IMR-90 (cell line): Measurements from ENCODE around the gene SPDYE2. TPM values are rescaled to one million over a fixed set of nuclear protein-coding genes. Genes with fewer than 3 reads are reported as not detected.
"Not testable (repeated sequence)": the region's sequence is repeated elsewhere in the genome, so short reads cannot be mapped to it uniquely, and the experiment has no call there.

Experiments
- ATAC-seq: fragments of 200-7000 bp; cut with Tn5 transposase; 2 replicates; pipeline ENCODE4 v1.9.1; 2020; ENCODE audit warnings: low read depth, mild to moderate bottlenecking, moderate library complexity
- BruUV-seq: library from RNA; stranded (reverse); fragments of 400-500 nt; replicated peaks from 2 replicates; lab custom pipeline; 2021; lab: Mats Ljungman, UMichigan
- CTCF ChIA-PET: fragments of 300-600 bp; formaldehyde crosslinking; extraction: SDS; loops from one replicate; lab custom pipeline; 2021; ENCODE audit warnings: antibody characterized with exemption; lab: Yijun Ruan, JAX
- POLR2A ChIA-PET: fragments of 300-600 bp; sonication (Branson Sonifier 250); formaldehyde crosslinking; loops from one replicate; lab custom pipeline; 2022; ENCODE audit warnings: antibody characterized with exemption; ENCODE audit not compliant: unreplicated experiment; lab: Charles Lee
- DNase-seq: peaks from one replicate; pipeline ENCODE4 v3.0.0; 2013
- H2AFZ ChIP-seq: replicated peaks from 2 replicates; pipeline ENCODE3; 2013; ENCODE audit warnings: low read length, mild to moderate bottlenecking; ENCODE audit not compliant: poor library complexity
- H2AK5ac ChIP-seq: 2 replicates; pipeline ENCODE4 v1.6.1; 2013; ENCODE audit warnings: low read depth, low read length, inconsistent platforms
- H2AK9ac ChIP-seq: replicated peaks from 2 replicates; pipeline ENCODE3; 2013; ENCODE audit warnings: mild to moderate bottlenecking, low read depth, low read length, moderate library complexity; ENCODE audit not compliant: poor library complexity
- H2BK120ac ChIP-seq: 2 replicates; pipeline ENCODE4 v1.6.1; 2013; ENCODE audit warnings: low read depth, low read length, inconsistent platforms
- H2BK15ac ChIP-seq: 3 replicates; pipeline ENCODE4 v1.6.1; 2013; ENCODE audit warnings: low read depth, low read length, inconsistent platforms
- H2BK20ac ChIP-seq: 2 replicates; pipeline ENCODE4 v1.6.1; 2013; ENCODE audit warnings: low read depth, mild to moderate bottlenecking, inconsistent platforms, low read length, moderate library complexity
- H2BK5ac ChIP-seq: 2 replicates; pipeline ENCODE4 v1.6.1; 2013; ENCODE audit warnings: mild to moderate bottlenecking, low read depth, low read length, inconsistent platforms; ENCODE audit not compliant: poor library complexity, severe bottlenecking
- H3K14ac ChIP-seq: replicated peaks from 2 replicates; pipeline ENCODE4 v1.6.1; 2013; ENCODE audit warnings: low read depth, low read length, inconsistent platforms
- H3K18ac ChIP-seq: 2 replicates; pipeline ENCODE4 v1.6.1; 2013; ENCODE audit warnings: low read depth, low read length, control low read depth
- H3K23ac ChIP-seq: 2 replicates; pipeline ENCODE4 v1.6.1; 2013; ENCODE audit warnings: low read depth, low read length, inconsistent platforms
- H3K27ac ChIP-seq: 2 replicates; pipeline ENCODE4 v1.5.1; 2013; ENCODE audit warnings: mild to moderate bottlenecking, control low read depth, low read length; ENCODE audit not compliant: insufficient read depth
- H3K27me3 ChIP-seq: 2 replicates; pipeline ENCODE4 v1.6.1; 2013; ENCODE audit warnings: low read length; ENCODE audit not compliant: control insufficient read depth, insufficient read depth
- H3K36me3 ChIP-seq: 2 replicates; pipeline ENCODE4 v1.6.1; 2013; ENCODE audit warnings: low read length, mixed read lengths; ENCODE audit not compliant: control insufficient read depth, insufficient read depth
- H3K4ac ChIP-seq: 2 replicates; pipeline ENCODE4 v1.6.1; 2013; ENCODE audit warnings: low read depth, low read length, inconsistent platforms
- H3K4me1 ChIP-seq: 2 replicates; pipeline ENCODE4 v1.6.1; 2013; ENCODE audit warnings: low read length, mixed read lengths; ENCODE audit not compliant: control insufficient read depth, insufficient read depth
- H3K4me2 ChIP-seq: 2 replicates; pipeline ENCODE4 v1.6.1; 2013; ENCODE audit warnings: low read depth, mild to moderate bottlenecking, control low read depth, low read length, moderate library complexity
- H3K4me3 ChIP-seq: 2 replicates; pipeline ENCODE4 v1.5.1; 2013; ENCODE audit warnings: low read depth, mild to moderate bottlenecking, control low read depth, low read length, moderate library complexity; ENCODE audit not compliant: insufficient read depth
- H3K56ac ChIP-seq: 2 replicates; pipeline ENCODE4 v1.6.1; 2013; ENCODE audit warnings: low read length, inconsistent platforms; ENCODE audit not compliant: insufficient read depth; ENCODE audit errors: extremely low read depth
- H3K79me1 ChIP-seq, 2 experiments: 2 replicates each; pipeline ENCODE4 v1.6.1; 2013; ENCODE audit warnings: low read length in 2 of 2, inconsistent platforms in 1 of 2, low read depth in 1 of 2
- H3K9ac ChIP-seq: 2 replicates; pipeline ENCODE4 v1.6.1; 2013; ENCODE audit warnings: low read depth, low read length, control low read depth
- H3K9me1 ChIP-seq: 2 replicates; pipeline ENCODE4 v1.6.1; 2013; ENCODE audit warnings: low read length, inconsistent platforms; ENCODE audit not compliant: insufficient read depth
- H3K9me3 ChIP-seq: 2 replicates; pipeline ENCODE4 v1.6.1; 2013; ENCODE audit warnings: low read length; ENCODE audit not compliant: control insufficient read depth, insufficient read depth
- H4K20me1 ChIP-seq: 2 replicates; pipeline ENCODE4 v1.6.1; 2013; ENCODE audit warnings: low read length, inconsistent platforms; ENCODE audit not compliant: insufficient read depth
- H4K5ac ChIP-seq: 2 replicates; pipeline ENCODE4 v1.6.1; 2013; ENCODE audit warnings: mild to moderate bottlenecking, low read depth, low read length, control low read depth
- H4K8ac ChIP-seq, 2 experiments: 2 replicates each; pipeline ENCODE4 v1.6.1; 2013; ENCODE audit warnings: low read depth in 2 of 2, low read length in 2 of 2, control low read depth in 1 of 2, inconsistent platforms in 1 of 2
- H4K91ac ChIP-seq: 2 replicates; pipeline ENCODE4 v1.6.1; 2013; ENCODE audit warnings: low read depth, low read length, inconsistent platforms; ENCODE audit not compliant: insufficient read depth
- WGBS, 2 experiments: methylation state at CpG; one replicate each; pipeline versions ENCODE4 v1.1.5 to v1.1.7; 2013; ENCODE audit warnings: missing lambda C conversion rate in 2 of 2; ENCODE audit not compliant: insufficient read length in 1 of 2; ENCODE audit errors: extremely low coverage in 2 of 2; 5-methylcytosine and 5-hydroxymethylcytosine counted together
- dilution Hi-C: fragments of 300-500 bp; cut with HindIII; formaldehyde crosslinking; loops from one replicate; pipeline ENCODE4 v1.14.3; 2018; ENCODE audit warnings: low sequenced_read_pairs; ENCODE audit not compliant: unreplicated experiment
- in situ Hi-C: fragments of 300-500 bp; cut with MboI; formaldehyde crosslinking; loops from 3 replicates; pipeline ENCODE4 v1.14.3; 2019; ENCODE audit warnings: low sequenced_read_pairs, inconsistent platforms, mixed read lengths
- intact Hi-C: fragments of 100-400 bp; cut with micrococcal nuclease; formaldehyde crosslinking; loops from 2 replicates; pipeline ENCODE4 v1.10.0; 2022
- polyA plus RNA-seq, 3 experiments: library from polyadenylated mRNA; depleted of rRNA; stranded (reverse); fragments of >200 nt; gene quantifications; 2 replicates each; pipeline ENCODE4 v1.2.3, GENCODE V29; 2012; ENCODE audit warnings: low replicate concordance in 1 of 3
- total RNA-seq: library from RNA; depleted of rRNA; stranded (reverse); fragments of >200 nt; gene quantifications from 2 replicates; pipeline ENCODE4 v1.2.3, GENCODE V29; 2012

Gene SPDYE2
- total and polyA plus RNA-seq, 2 of the 4 experiments (the other 2 are of a cell fraction) = not detected

- H4K8ac ChIP-seq, H3K4me3 ChIP-seq, H3K4me1 ChIP-seq, H4K5ac ChIP-seq, BruUV-seq, H2AK5ac ChIP-seq, H2BK20ac ChIP-seq, H3K56ac ChIP-seq, H3K18ac ChIP-seq, H4K91ac ChIP-seq, H2AFZ ChIP-seq, ATAC-seq, H3K4me2 ChIP-seq, H3K9me1 ChIP-seq, H3K27me3 ChIP-seq, H4K20me1 ChIP-seq, dilution Hi-C loops, H2BK15ac ChIP-seq, H3K27ac ChIP-seq, intact Hi-C loops, H2AK9ac ChIP-seq, H3K79me1 ChIP-seq, H3K36me3 ChIP-seq, DNase-seq, H3K14ac ChIP-seq, POLR2A ChIA-PET, H3K9me3 ChIP-seq, CTCF ChIA-PET, H3K4ac ChIP-seq, in situ Hi-C loops, H3K9ac ChIP-seq, H2BK5ac ChIP-seq, H3K23ac ChIP-seq, H2BK120ac ChIP-seq: not testable (repeated sequence)
- no CpG with 5 or more reads among the region's 7 CpGs for WGBS, 2 experiments
Measured at GRCh38 chr7:102610441-102610840, 59.4 kb downstream of the SPDYE2 start.

GRCh38 chr7:102611013-102611674 is 60.1 kb downstream of the SPDYE2 start:
- H3K14ac ChIP-seq, H4K20me1 ChIP-seq, POLR2A ChIA-PET, H3K9ac ChIP-seq, H2BK15ac ChIP-seq, H4K91ac ChIP-seq, H3K4me2 ChIP-seq, H4K8ac ChIP-seq, H3K4me1 ChIP-seq, H2BK120ac ChIP-seq, in situ Hi-C loops, CTCF ChIA-PET, H4K5ac ChIP-seq, H3K27ac ChIP-seq, H3K56ac ChIP-seq, H3K23ac ChIP-seq, BruUV-seq, H3K79me1 ChIP-seq, dilution Hi-C loops, H3K27me3 ChIP-seq, H3K9me3 ChIP-seq, H3K4ac ChIP-seq, H2BK5ac ChIP-seq, H2AK5ac ChIP-seq, H2BK20ac ChIP-seq, H3K4me3 ChIP-seq, H3K36me3 ChIP-seq, DNase-seq, H2AFZ ChIP-seq, H3K9me1 ChIP-seq, H3K18ac ChIP-seq, intact Hi-C loops, H2AK9ac ChIP-seq: not testable (repeated sequence)
- WGBS, 2 experiments = no CpG with 5 or more reads among the region's 30 CpGs
- ATAC-seq = peak; percentile 84
